GM19023 (cell line): Measurements from ENCODE around the gene USP6NL.

ENCODE experiments used
- ATAC-seq: cut with Tn5 transposase; IDR thresholded peaks from one replicate; pipeline ENCODE4 v1.9.1; 2021; ENCODE audit warnings: mild to moderate bottlenecking, moderate library complexity; ENCODE audit not compliant: unreplicated experiment

Gene USP6NL

GRCh38 chr10:11429439-11430052 is 181.9 kb downstream of the USP6NL start:
- no peak for ATAC-seq

GRCh38 chr10:11425676-11426075 is 185.8 kb downstream of the USP6NL start:
- ATAC-seq, result no peak

- no peak for ATAC-seq
Observed at GRCh38 chr10:11425296-11425610, 186.2 kb downstream of the USP6NL start.

GRCh38 chr10:11424456-11425295 is 186.8 kb downstream of the USP6NL start:
- ATAC-seq, result peak; percentile 78

GRCh38 chr10:11416974-11417373 is 194.5 kb downstream of the USP6NL start:
- no peak for ATAC-seq

GRCh38 chr10:11415095-11415494 is 196.4 kb downstream of the USP6NL start:
- ATAC-seq, result no peak

GRCh38 chr10:11414314-11415038 is 197.0 kb downstream of the USP6NL start:
- no peak for ATAC-seq

GRCh38 chr10:11411926-11412545 is 199.4 kb downstream of the USP6NL start:
- no peak for ATAC-seq

GRCh38 chr10:11409357-11409756 is 202.1 kb downstream of the USP6NL start:
- no peak for ATAC-seq

- no peak for ATAC-seq
Observed at GRCh38 chr10:11407939-11408338, 203.5 kb downstream of the USP6NL start.

- no peak for ATAC-seq
Observed at GRCh38 chr10:11406746-11407145, 204.7 kb downstream of the USP6NL start.

- ATAC-seq, result no peak
Observed at GRCh38 chr10:11404901-11405300, 206.5 kb downstream of the USP6NL start.
